ENCODE data around the gene GRID1.

Gene GRID1

GRCh38 chr10:86226016-86226415, 140.6 kb downstream of the GRID1 start:
- no peak for DNase-seq

GRCh38 chr10:86225103-86225782, 141.4 kb downstream of the GRID1 start:
- no peak for DNase-seq

DNA sequence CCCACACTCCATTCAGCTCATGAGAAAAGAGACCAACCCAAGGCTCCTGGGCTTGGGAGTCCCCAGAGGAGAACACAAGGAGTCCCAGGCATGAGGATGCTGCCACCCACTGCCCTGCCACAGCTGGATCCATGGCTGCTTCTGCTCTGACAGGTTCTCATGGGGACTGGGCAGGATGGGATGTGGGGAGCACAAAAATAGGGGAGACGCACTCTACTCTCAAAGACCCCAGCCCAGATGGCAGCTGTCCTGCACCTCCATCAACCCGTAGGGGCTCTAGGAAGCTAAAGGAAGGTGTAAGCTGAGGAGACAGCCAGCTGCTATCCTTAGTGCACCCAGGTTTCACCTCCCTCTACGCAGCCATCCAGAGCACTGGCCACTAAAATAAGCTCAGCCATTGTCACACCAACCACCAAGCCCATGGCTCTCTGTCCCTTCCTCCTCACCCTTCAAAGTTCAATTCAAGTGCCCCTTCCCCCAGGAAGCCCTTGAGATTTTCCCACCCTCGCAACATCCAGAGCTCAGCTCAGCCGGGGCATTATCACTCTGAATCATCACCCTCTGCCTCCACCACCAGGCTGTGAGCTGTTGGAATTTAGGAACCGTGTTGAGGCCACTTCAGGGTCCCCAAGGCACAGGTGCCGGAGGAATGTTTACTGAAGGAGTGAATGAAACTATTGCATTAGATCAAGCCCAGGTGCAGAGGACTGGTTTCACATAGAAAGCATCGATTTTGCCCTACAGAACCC, 142.1 kb downstream of the GRID1 start:
- no peak for DNase-seq

DNA sequence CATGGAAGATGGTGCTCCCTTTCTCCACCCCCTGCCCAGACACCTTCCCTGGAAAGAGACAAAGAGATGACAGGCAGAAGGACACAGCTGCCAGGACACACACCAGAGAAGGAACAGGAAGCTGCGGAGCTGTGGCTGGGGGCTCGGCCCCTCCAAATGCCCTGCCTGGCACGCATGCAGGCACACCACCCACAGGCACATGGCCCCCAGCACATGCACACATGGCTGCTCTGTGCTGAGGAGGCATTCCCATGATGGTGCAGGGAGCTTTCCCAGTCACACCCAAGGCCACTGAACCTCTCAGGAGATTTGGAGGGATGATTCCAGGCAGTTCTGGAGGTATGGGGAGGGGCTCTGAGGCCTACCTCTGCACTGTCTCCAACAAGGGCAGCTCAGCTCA, 143.3 kb downstream of the GRID1 start:
- no peak for DNase-seq

DNA sequence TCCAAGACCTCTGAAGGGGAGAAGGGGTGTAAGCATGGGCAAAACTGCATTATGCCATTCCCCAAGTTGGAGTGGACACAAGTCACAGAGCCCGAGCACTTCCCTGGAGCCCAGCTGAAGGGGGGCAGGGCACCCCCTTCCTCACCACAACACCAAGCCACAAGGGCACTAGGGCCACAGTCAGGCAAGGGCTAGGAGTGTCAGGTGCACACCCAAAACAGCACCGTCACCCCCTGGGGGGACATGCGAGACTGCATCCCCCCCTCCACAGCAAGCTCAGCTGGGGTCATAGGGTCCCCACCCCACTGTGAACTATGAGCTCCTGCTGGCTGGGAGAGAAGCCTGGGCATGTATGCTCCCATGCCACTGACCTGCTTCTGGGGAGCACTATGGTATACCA, 143.9 kb downstream of the GRID1 start:
- no peak for DNase-seq

- DNase-seq = no peak
Observed at GRCh38 chr10:86222336-86222650, 144.3 kb downstream of the GRID1 start.

GRCh38 chr10:86221442-86222335, 144.9 kb downstream of the GRID1 start:
- DNase-seq = no peak

- no peak for DNase-seq
Observed at GRCh38 chr10:86220626-86221025, 146.0 kb downstream of the GRID1 start.

DNA sequence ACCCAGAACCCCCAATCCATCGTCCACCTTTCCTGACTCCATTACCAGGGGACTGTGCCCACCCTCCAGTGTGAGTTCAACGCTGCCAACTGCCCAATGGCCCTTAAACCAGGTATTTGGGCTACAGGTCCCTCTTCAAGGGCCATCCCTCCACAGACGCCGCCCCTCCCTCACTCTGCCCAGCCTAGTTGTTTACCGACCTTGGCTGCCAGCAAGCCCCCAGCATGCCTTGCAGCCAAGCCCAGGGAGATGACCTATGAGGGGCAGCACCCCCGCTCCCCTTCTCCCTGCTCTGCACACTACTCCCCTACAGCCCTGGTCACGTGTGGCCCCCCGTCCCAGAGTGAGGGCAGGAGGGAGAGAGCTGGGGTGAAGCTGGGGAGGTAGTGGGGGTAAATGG, 147.3 kb downstream of the GRID1 start:
- no peak for DNase-seq

DNA sequence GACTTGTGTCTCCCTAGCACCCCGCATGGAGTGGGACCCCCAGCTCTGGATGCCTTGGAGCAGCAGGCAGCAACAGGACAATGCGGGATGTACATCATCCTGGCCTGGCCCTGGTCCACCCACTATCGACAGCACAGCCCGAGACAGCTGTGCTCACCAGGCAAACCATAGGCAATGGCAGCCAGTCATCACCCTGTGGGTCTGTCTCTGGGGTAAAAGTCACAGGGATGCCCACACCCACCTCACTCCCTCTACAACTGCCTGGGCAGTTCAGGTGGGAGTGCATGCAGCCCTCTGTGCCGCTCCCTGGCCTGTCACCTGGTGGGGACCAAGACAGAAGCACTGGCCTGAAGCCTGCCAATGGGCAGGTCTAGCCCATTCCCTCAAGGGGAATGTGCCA, 147.8 kb downstream of the GRID1 start:
- no peak for DNase-seq

- DNase-seq = no peak
Observed at GRCh38 chr10:86218160-86218559, 148.4 kb downstream of the GRID1 start.

DNA sequence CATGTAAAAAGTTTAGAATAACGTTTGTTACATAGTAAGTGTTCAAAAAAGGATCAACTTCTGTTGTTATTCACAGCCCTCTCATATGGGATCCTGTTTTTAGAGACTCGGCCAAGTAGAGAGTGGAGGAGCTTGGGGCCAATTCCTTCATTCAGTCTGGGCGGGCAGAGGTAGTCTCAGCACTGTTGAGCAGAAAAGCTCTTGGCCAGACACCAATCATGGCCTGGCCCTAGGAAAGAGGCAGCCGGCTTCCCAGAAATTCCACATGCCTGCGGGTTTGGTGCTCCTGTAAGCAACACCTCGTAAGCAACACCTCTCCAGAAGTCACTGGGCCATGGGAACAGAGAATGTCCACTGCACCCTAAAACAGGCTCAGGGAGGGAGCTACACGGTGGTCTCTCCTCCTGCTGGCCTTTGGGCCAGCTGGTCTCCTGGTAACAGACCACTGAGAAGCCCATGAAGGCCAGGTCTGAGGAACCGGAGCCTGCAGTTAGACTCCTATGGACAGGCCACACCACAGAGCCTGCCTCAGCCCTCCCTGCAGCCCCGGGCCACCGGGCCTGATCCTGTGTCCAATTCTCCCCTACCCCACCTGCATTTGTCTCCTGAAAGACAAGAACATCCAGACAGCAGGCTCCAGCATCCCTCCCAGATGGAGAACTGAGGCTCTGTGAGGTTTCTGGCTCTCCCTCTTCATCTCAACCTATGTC, 149.1 kb downstream of the GRID1 start:
- DNase-seq = no peak

DNA sequence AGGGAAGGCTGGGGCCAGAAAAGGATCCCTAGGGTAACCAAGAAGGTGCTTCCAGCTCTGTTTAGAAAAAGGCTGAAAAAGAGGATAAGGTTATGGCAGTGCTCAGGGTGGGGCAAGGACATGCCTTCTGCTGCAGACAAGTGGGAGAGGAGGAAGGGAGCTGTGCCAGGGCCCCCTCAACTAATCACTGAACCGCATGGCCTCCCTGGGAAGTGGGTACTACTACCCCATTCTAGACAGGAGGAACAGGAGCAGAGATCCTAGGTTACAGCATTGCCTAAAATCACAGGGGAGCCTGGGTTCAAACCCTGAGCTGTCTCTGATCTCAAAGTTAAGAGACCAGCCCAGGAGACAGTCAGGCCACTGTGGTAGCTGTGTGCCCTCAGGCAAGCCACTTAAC, 149.7 kb downstream of the GRID1 start:
- DNase-seq = no peak

- no peak for DNase-seq
Observed at GRCh38 chr10:86215712-86216111, 150.9 kb downstream of the GRID1 start.

DNA sequence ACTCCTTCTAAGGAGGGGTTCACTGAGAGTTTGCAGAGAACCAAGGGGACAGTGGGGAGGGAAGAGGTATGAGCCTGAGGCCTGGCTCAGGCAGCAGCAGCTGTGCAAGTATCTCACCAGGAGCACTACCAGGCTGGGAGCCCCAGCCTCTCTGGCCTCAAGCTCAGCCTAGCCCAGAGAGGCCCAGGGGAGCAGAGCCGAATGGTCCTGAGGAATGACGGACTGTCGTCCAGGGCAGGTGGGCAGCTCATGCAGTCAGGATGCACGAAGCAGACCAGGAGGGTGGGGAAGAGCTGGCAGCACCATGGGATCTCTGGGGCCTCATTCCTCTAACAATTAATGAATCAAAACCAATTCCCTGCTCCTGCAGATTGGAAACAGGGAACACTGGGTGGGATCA, 151.5 kb downstream of the GRID1 start:
- DNase-seq = no peak

- no peak for DNase-seq
Observed at GRCh38 chr10:86213148-86213547, 153.4 kb downstream of the GRID1 start.

GRCh38 chr10:86212391-86212700, 154.2 kb downstream of the GRID1 start:
- DNase-seq = no peak

- no peak for DNase-seq
Observed at GRCh38 chr10:86211691-86212390, 154.8 kb downstream of the GRID1 start.

GRCh38 chr10:86210416-86210815, 156.2 kb downstream of the GRID1 start:
- no peak for DNase-seq

- no peak for DNase-seq
Observed at GRCh38 chr10:86209726-86210125, 156.9 kb downstream of the GRID1 start.

DNA sequence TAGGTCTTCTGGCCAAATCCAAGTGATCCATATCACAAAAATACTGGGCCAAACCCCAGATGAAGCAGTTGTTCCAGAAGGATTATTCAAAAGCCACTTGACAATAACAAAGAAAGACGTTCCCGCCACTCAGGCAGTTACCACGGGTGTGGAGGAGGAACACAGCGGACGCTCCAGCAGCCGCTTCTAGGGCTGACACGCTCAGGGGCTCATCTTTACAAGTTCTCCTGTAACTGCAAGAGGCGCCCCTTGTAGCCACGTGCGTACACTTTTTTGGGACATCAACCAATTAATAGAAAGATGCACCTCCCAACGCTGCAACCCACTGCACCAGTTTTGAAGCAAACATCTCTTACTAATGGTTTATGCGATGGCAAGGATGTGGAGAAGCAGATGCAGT, 159.4 kb downstream of the GRID1 start:
- no peak for DNase-seq

DNA sequence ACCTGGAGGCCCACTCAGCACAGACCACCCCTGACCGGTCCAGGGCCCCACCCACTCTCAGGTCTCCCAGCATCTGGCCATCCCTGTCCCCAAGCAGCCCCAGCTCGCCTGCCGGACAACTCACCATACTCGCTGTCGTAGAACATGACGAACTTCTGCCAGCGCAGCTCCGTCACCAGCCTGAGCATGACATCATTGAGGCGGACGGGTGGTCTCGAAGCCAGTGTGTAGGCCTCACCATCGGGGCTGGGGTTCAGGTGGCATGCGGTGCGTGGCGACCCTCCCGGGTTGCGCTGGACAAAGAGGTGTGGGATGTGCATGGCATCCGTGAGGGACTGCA, 160.4 kb downstream of the GRID1 start:
- DNase-seq = no peak

Data from effector CD4-positive, alpha-beta T cell (primary cell).